ENCODE data around the gene PDPR.
"Not testable (repeated sequence)": the region's sequence is repeated elsewhere in the genome, so short reads cannot be mapped to it uniquely, and the experiment has no call there.

- not testable (repeated sequence) for TF ChIP-seq POLR2AphosphoS5 (IDR thresholded peaks at IDR 0.05); EP300 (conservative IDR thresholded peaks at IDR 0.05; ENCODE audit: poor library complexity, severe bottlenecking); MXI1 (conservative IDR thresholded peaks at IDR 0.05; ENCODE audit: poor library complexity, severe bottlenecking)
- TF ChIP-seq, protein P1, sequence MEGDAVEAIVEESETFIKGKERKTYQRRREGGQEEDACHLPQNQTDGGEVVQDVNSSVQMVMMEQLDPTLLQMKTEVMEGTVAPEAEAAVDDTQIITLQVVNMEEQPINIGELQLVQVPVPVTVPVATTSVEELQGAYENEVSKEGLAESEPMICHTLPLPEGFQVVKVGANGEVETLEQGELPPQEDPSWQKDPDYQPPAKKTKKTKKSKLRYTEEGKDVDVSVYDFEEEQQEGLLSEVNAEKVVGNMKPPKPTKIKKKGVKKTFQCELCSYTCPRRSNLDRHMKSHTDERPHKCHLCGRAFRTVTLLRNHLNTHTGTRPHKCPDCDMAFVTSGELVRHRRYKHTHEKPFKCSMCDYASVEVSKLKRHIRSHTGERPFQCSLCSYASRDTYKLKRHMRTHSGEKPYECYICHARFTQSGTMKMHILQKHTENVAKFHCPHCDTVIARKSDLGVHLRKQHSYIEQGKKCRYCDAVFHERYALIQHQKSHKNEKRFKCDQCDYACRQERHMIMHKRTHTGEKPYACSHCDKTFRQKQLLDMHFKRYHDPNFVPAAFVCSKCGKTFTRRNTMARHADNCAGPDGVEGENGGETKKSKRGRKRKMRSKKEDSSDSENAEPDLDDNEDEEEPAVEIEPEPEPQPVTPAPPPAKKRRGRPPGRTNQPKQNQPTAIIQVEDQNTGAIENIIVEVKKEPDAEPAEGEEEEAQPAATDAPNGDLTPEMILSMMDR (IDR thresholded peaks at IDR 0.05; ENCODE audit: poor library complexity, severe bottlenecking): not testable (repeated sequence)
These were observed 89.4 kb downstream of the PDPR start for GRCh38 chr16:70203508-70203907.

Data from neural cell (in vitro differentiated cells).